Measurements from ENCODE around the gene TRIM17.

The TRIM17 gene

DNA sequence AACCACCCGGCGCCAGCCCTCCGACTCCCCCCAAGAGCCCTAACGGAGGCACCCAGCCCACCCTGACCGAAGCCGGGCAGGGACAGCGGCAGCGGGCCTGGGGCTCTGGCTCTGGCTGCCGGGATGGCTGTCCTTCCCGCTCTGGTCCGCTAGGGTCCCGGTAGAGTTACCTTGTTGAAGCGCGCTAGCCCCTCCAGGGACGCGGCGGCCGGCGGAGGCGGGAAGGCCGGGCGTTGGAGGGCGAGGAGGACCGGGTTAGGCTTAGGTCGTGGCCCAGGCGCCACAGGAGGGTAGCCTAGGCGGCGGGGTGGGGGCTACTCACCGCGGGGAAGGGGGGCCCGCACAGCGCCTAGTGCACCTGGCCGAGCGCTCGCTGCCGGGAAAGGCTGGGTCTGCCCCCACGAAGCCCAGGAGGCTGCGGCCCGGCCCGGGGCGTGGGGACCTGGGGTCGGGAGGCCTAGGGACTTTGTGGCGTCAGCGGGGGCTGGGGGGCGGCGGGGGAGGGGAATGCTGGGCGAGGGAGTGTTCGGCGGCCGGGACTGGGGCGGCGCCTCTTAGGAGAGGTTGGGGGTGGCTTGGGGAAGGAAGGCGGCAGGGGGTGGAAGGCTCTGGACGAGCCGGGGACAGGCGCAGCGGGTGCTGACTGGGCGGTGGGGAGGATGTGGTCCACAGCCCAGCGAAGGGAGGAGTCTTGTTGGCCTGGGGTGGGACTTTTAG is at the start of gene TRIM17:
Gene TRIM17 (minus strand): TSS at position 645 of the 717 bp plus-strand sequence. CDS start 1,789 bp downstream, outside the sequence.
- Histone ChIP-seq H3K27ac (ENCODE audit: low read length) (no peak within 1 kb of the TSS), H3K9ac (ENCODE audit: low read length) (no peak within 1 kb of the TSS), H3K4me1 (ENCODE audit: low read length) (no peaks in the 10 kb centered on the region), H4K20me1 (ENCODE audit: insufficient read depth, low read length) (no peaks in the 10 kb centered on the region), H3K9me3 (ENCODE audit: insufficient read depth, low read length) (no peaks in the 10 kb centered on the region), H3K27me3 (ENCODE audit: low read depth, low read length) (peaks cover 11% of the 10 kb centered on the region; the same call in 1 of the 2 replicates), H2AFZ (ENCODE audit: low read depth, low read length) (no peak within 1 kb of the TSS), H3K4me2 (ENCODE audit: low read length) (no peak within 1 kb of the TSS), H3K79me2 (ENCODE audit: low read length) (no peaks in the 10 kb centered on the region), H3K4me3 (ENCODE audit: low read length) (no peak within 1 kb of the TSS), H3K36me3 (replicated peaks; ENCODE audit: low read depth, low read length) (no peaks in the 10 kb centered on the region)
- TF ChIP-seq, protein P1, sequence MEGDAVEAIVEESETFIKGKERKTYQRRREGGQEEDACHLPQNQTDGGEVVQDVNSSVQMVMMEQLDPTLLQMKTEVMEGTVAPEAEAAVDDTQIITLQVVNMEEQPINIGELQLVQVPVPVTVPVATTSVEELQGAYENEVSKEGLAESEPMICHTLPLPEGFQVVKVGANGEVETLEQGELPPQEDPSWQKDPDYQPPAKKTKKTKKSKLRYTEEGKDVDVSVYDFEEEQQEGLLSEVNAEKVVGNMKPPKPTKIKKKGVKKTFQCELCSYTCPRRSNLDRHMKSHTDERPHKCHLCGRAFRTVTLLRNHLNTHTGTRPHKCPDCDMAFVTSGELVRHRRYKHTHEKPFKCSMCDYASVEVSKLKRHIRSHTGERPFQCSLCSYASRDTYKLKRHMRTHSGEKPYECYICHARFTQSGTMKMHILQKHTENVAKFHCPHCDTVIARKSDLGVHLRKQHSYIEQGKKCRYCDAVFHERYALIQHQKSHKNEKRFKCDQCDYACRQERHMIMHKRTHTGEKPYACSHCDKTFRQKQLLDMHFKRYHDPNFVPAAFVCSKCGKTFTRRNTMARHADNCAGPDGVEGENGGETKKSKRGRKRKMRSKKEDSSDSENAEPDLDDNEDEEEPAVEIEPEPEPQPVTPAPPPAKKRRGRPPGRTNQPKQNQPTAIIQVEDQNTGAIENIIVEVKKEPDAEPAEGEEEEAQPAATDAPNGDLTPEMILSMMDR (IDR thresholded peaks at IDR 0.05; ENCODE audit: low read depth, low read length), result no peak
- no peak for TF ChIP-seq EZH2phosphoT487 (IDR thresholded peaks at IDR 0.05; ENCODE audit: low read depth)

DNA sequence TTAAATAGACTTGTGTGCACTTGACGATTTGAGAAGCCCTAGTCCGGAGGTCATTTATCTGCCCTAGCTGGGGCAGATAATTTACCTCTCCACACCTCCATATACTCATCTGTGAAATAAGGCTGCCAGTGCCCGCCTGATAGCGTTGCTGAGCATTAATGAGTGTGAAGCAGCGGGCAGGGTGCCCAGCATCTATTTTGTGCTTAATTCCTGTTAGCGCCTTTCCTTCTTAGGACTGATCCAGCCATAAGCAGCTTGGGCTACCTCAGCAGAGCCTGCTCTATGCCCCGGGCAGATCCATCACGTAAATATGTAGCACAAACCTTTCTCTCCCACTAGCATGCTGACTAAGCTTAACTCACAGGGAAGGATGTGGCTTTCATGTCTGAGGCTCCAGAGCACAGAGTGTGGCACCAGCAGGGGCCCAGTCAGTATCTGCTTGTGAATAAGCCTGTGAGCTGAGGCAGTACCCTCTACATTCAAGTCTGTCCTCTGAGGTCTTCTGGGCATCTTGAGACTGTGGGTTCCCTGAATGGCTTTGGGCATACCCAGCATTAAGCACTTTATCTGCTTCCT is 49.0 kb upstream of the TRIM17 start:
- Histone ChIP-seq H3K27ac (ENCODE audit: low read length) (no peak overlapping the region), H3K4me3 (ENCODE audit: low read length) (no peak overlapping the region), H3K27me3 (ENCODE audit: low read depth, low read length) (peaks cover 26% of the 10 kb centered on the region), H3K79me2 (ENCODE audit: low read length) (no peaks in the 10 kb centered on the region), H2AFZ (ENCODE audit: low read depth, low read length) (no peak overlapping the region), H3K9ac (ENCODE audit: low read length) (no peak overlapping the region), H3K4me2 (ENCODE audit: low read length) (no peak overlapping the region), H3K4me1 (ENCODE audit: low read length) (no peaks in the 10 kb centered on the region), H4K20me1 (ENCODE audit: insufficient read depth, low read length) (no peaks in the 10 kb centered on the region), H3K36me3 (replicated peaks; ENCODE audit: low read depth, low read length) (no peaks in the 10 kb centered on the region), H3K9me3 (ENCODE audit: insufficient read depth, low read length) (no peaks in the 10 kb centered on the region)
- TF ChIP-seq EZH2phosphoT487 (IDR thresholded peaks at IDR 0.05; ENCODE audit: low read depth), result no peak
- TF ChIP-seq, protein P1 (IDR thresholded peaks at IDR 0.05; ENCODE audit: low read depth, low read length), result no peak

DNA sequence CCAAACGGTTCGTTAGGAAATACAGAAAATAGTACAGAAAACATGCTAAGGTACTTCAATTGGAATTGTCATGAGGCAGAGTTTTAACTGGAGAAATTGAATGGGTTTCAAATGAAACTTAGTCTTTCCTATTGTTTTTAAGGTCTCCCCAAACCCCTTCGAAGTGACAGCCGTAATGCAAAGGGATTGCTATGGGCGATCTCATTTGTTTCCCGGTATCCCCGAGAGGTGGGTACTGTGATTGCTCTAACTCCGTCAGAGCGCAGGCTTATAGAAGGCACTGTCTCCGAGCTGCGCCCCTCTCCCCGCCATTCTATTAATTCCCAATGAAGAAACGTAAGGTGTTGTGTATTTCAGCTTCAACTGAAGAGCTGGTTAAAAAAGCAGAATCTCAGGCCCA is 48.5 kb upstream of the TRIM17 start:
- H4K20me1 ChIP-seq (ENCODE audit: insufficient read depth, low read length), result no peaks in the 10 kb centered on the region
- H3K9ac ChIP-seq (ENCODE audit: low read length), result no peak overlapping the region
- H3K36me3 ChIP-seq (replicated peaks; ENCODE audit: low read depth, low read length), result no peaks in the 10 kb centered on the region
- H3K27me3 ChIP-seq (ENCODE audit: low read depth, low read length), result peaks cover 26% of the 10 kb centered on the region
- no peaks in the 10 kb centered on the region for H3K4me1 ChIP-seq (ENCODE audit: low read length)
- H3K9me3 ChIP-seq (ENCODE audit: insufficient read depth, low read length), result no peaks in the 10 kb centered on the region
- TF ChIP-seq EZH2phosphoT487 (IDR thresholded peaks at IDR 0.05; ENCODE audit: low read depth), result no peak
- TF ChIP-seq, protein P1 (IDR thresholded peaks at IDR 0.05; ENCODE audit: low read depth, low read length), result no peak
- no peak overlapping the region for H2AFZ ChIP-seq (ENCODE audit: low read depth, low read length)
- no peak overlapping the region for H3K4me3 ChIP-seq (ENCODE audit: low read length)
- no peak overlapping the region for H3K27ac ChIP-seq (ENCODE audit: low read length)
- H3K79me2 ChIP-seq (ENCODE audit: low read length), result no peaks in the 10 kb centered on the region
- no peak overlapping the region for H3K4me2 ChIP-seq (ENCODE audit: low read length)

- H3K9ac ChIP-seq (ENCODE audit: low read length), result no peak overlapping the region
- H3K4me3 ChIP-seq (ENCODE audit: low read length), result no peak overlapping the region
- no peaks in the 10 kb centered on the region for H3K4me1 ChIP-seq (ENCODE audit: low read length)
- no peaks in the 10 kb centered on the region for H3K9me3 ChIP-seq (ENCODE audit: insufficient read depth, low read length)
- H3K27me3 ChIP-seq (ENCODE audit: low read depth, low read length), result peaks cover 26% of the 10 kb centered on the region
- TF ChIP-seq, protein P1 (IDR thresholded peaks at IDR 0.05; ENCODE audit: low read depth, low read length), result no peak
- no peak for TF ChIP-seq EZH2phosphoT487 (IDR thresholded peaks at IDR 0.05; ENCODE audit: low read depth)
- no peak overlapping the region for H3K27ac ChIP-seq (ENCODE audit: low read length)
- no peaks in the 10 kb centered on the region for H4K20me1 ChIP-seq (ENCODE audit: insufficient read depth, low read length)
- H2AFZ ChIP-seq (ENCODE audit: low read depth, low read length), result no peak overlapping the region
- no peaks in the 10 kb centered on the region for H3K36me3 ChIP-seq (replicated peaks; ENCODE audit: low read depth, low read length)
- no peaks in the 10 kb centered on the region for H3K79me2 ChIP-seq (ENCODE audit: low read length)
- no peak overlapping the region for H3K4me2 ChIP-seq (ENCODE audit: low read length)
These were observed 47.9 kb upstream of the TRIM17 start for GRCh38 chr1:228464487-228464983.
